SK-N-MC (cell line): ENCODE data around the gene SLC6A6.

Source experiments
- EZH2 ChIP-seq: fragments of 200-600 bp; sonication (generic); IDR thresholded peaks from one replicate; pipeline ENCODE4 v1.6.1; 2017; ENCODE audit warnings: antibody characterized with exemption
- FOXP2 ChIP-seq: optimal IDR thresholded peaks from 2 replicates; pipeline ENCODE3; 2011; ENCODE audit warnings: mild to moderate bottlenecking, moderate library complexity; ENCODE audit not compliant: insufficient read depth; ENCODE audit errors: extremely low read length, control extremely low read depth
- POLR2AphosphoS5 ChIP-seq: IDR thresholded peaks from 2 replicates; pipeline ENCODE4 v1.6.1; 2012; ENCODE audit warnings: mild to moderate bottlenecking, low read depth, low read length, borderline replicate concordance

DNA sequence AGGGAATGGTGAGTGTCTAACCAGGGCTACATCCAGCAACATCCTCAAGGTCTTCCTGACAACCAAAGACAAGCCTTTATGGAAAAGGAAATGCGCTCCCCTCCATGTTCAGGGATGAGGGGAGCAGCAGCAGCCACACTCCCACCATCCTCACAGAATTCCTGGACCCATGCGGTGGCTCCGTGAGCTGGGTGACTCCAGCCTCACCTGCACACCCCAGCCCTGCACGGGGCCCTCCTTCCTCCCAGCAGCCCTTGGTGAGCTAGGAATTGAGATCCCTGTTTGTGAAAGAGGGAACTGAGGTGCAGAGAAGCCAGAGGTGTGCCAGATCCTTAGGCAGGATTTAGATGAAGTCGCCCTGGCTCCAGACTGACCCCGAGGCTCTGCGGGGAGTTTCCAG is 85.4 kb downstream of the SLC6A6 start:
- TF ChIP-seq POLR2AphosphoS5 (no peak), FOXP2 (no peak), EZH2 (no peak)
